Thyroid gland (tissue), 4 donors: ENCODE measurements around the gene MRPL44. TPM values are rescaled to one million over a fixed set of nuclear protein-coding genes. Genes with fewer than 3 reads are reported as not detected.

Experiments used
- DNase-seq, 2 donors: peaks; one replicate each; pipeline ENCODE4 v3.0.0-alpha.2; 2019
- H3K27ac ChIP-seq, 3 donors: fragments of 200-600 bp; sonication (generic); 1 replicate in 2 of 3; 2 replicates in 1 of 3; pipeline ENCODE4 v1.5.1; 2016 to 2019; ENCODE audit warnings: mild to moderate bottlenecking in 1 of 3, moderate library complexity in 1 of 3
- H3K27me3 ChIP-seq: fragments of 200-600 bp; sonication (generic); one replicate; pipeline ENCODE4 v1.5.1; 2019
- H3K36me3 ChIP-seq, 2 donors: fragments of 200-600 bp; sonication (generic); one replicate each; pipeline ENCODE4 v1.5.1; 2016 to 2019
- H3K4me1 ChIP-seq, 2 donors: fragments of 200-600 bp; sonication (generic); one replicate each; pipeline ENCODE4 v1.5.1; 2017 to 2019
- H3K4me3 ChIP-seq, 3 donors: fragments of 200-600 bp; sonication (generic); replicated peaks in 1 of 3; 1 replicate in 2 of 3; 2 replicates in 1 of 3; pipeline ENCODE4 v1.5.1; 2016; ENCODE audit warnings: mild to moderate bottlenecking in 1 of 3
- H3K9me3 ChIP-seq: fragments of 200-600 bp; sonication (generic); one replicate; pipeline ENCODE4 v1.5.1; 2017
- CTCF ChIP-seq, 6 experiments: fragments of 200-600 bp in 3 of 6; fragments of 450-650 bp in 3 of 6; sonication (generic) in 3 of 6; IDR thresholded peaks; one replicate each; pipeline ENCODE4 v1.5.1; 2016 to 2019; ENCODE audit warnings: antibody characterized with exemption in 6 of 6, mild to moderate bottlenecking in 2 of 6, inconsistent platforms in 1 of 6, moderate library complexity in 1 of 6
- POLR2A ChIP-seq, 2 donors: fragments of 450-650 bp; IDR thresholded peaks; one replicate each; pipeline ENCODE4 v1.6.1; 2017; ENCODE audit warnings: antibody characterized with exemption in 2 of 2, mild to moderate bottlenecking in 2 of 2, moderate library complexity in 1 of 2
- WGBS, 2 donors: methylation state at CpG; one replicate each; pipeline ENCODE4 v1.1.5; 2017; 5-methylcytosine and 5-hydroxymethylcytosine counted together
- intact Hi-C: fragments of 100-400 bp; cut with DNase I; formaldehyde crosslinking; loops from one replicate; pipeline ENCODE4 v1.15.1; 2023
- total RNA-seq, 4 donors: library from RNA; depleted of rRNA; stranded (reverse); fragments of >200 nt; gene quantifications; one replicate each; pipeline ENCODE4 v1.2.3, GENCODE V29; 2016

Gene MRPL44
- total RNA-seq, 4 donors from 2014 or later = 18.4 to 27.1 (median 25.3) TPM

- no peak for DNase-seq
- 89 to 94% methylated on average over 1 of the region's 1 CpG for WGBS, 2 donors
Measured at GRCh38 chr2:224011837-224012236, 54.6 kb downstream of the MRPL44 start.

DNA sequence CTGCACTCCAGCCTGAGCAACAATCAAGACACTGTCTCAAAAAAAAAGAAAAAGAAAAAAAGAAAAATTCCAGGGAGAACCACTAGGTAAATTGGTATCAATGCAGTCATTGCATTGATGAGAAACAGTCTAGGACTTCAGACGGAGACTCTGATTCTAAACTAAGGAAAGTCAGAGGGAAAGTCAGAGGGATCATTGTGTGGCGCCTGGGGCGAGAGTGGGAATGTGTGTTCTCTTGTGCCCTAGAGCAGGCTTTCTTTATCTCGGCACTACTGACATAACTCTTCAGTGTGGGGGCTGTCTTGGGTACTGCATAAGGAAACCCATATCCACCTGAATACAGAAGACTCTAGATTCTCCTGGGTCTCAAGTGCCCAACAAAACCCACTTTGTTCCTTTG, 57.1 kb downstream of the MRPL44 start:
- 94 to 96% methylated on average over 4 of the region's 4 CpGs for WGBS, 2 donors
- no peak for TF ChIP-seq CTCF (IDR thresholded peaks at IDR 0.05)
- TF ChIP-seq POLR2A (IDR thresholded peaks at IDR 0.05) = no peak
- DNase-seq = no peak
- Histone ChIP-seq H3K4me3 (no peak overlapping the region), H3K27ac (no peak overlapping the region), H3K36me3 (no peaks in the 10 kb centered on the region), H3K9me3 (no peaks in the 10 kb centered on the region), H3K4me1 (peaks cover 10 to 17% of the 10 kb centered on the region in 2 donors), H3K27me3 (no peaks in the 10 kb centered on the region)
- intact Hi-C loops = no loop called here

More at GRCh38 chr2:224011837-224012236, 54.6 kb downstream of the MRPL44 start:
- no peaks in the 10 kb centered on the region for H3K36me3 ChIP-seq
- TF ChIP-seq CTCF (IDR thresholded peaks at IDR 0.05) (no peak), POLR2A (IDR thresholded peaks at IDR 0.05) (no peak)
- H3K4me1 ChIP-seq = peaks cover 10 to 22% of the 10 kb centered on the region in 2 donors
- H3K27me3 ChIP-seq = no peaks in the 10 kb centered on the region
- intact Hi-C loops = no loop called here
- no peak overlapping the region for H3K4me3 ChIP-seq
- no peaks in the 10 kb centered on the region for H3K9me3 ChIP-seq
- H3K27ac ChIP-seq = no peak overlapping the region

- TF ChIP-seq CTCF (IDR thresholded peaks at IDR 0.05) = no peak
- no peak for TF ChIP-seq POLR2A (IDR thresholded peaks at IDR 0.05)
- no peak for DNase-seq
- Histone ChIP-seq H3K4me3 (no peak overlapping the region), H3K27ac (no peak overlapping the region), H3K4me1 (no peaks in the 10 kb centered on the region), H3K36me3 (no peaks in the 10 kb centered on the region), H3K9me3 (no peaks in the 10 kb centered on the region), H3K27me3 (no peaks in the 10 kb centered on the region)
- intact Hi-C loops = no loop called here
- 62 to 63% methylated on average over 3 of the region's 3 CpGs for WGBS, 2 donors
Measured at GRCh38 chr2:224016963-224017362, 59.7 kb downstream of the MRPL44 start.

Other genes with a start within 250 kb of the MRPL44 start
- 10 to 100 TPM; 37.5 to 92.6 (median 44.8) TPM for gene AP1S3, start 119.9 kb upstream of the MRPL44 start, total RNA-seq
- 10 to 100 TPM; 49.4 to 87.7 (median 59.6) TPM for gene WDFY1, start 12.1 kb upstream of the MRPL44 start, total RNA-seq
- gene SERPINE2, start 81.8 kb downstream of the MRPL44 start, total RNA-seq = 10 to 100 TPM in 3 of 4 donors, 1 to 10 TPM in 1; 6.1 to 33.3 (median 20.3) TPM